Pancreas (tissue), 10 donors: ENCODE results near the gene CAPZB. TPM values are rescaled to one million over a fixed set of nuclear protein-coding genes. Genes with fewer than 3 reads are reported as not detected.

ENCODE experiments used
- ATAC-seq, 4 donors: fragments of 200-7000 bp; cut with Tn5 transposase; one replicate each; pipeline versions ENCODE4 v1.8.0 to v1.9.1; 2020; ENCODE audit warnings: mild to moderate bottlenecking in 4 of 4, moderate library complexity in 4 of 4
- DNase-seq, 6 donors: peaks; one replicate each; pipeline ENCODE4 v3.0.0-alpha.2; 2020
- FAIRE-seq: peaks from 2 replicates; lab custom pipeline; 2012; peaks lifted over from hg19 to GRCh38; lab: Jason Lieb, UNC
- H3K27ac ChIP-seq, 4 donors: fragments of 200-600 bp; sonication (generic); 1 replicate in 3 of 4; 2 replicates in 1 of 4; pipeline versions ENCODE4 v1.5.0 to v1.8.0; 2020
- H3K27me3 ChIP-seq, 4 donors: fragments of 200-600 bp; one replicate each; pipeline ENCODE4 v1.8.0; 2021
- H3K36me3 ChIP-seq, 3 donors: fragments of 200-600 bp; sonication (generic) in 1 of 3; one replicate each; pipeline versions ENCODE4 v1.5.0 to v1.8.0; 2020 to 2021
- H3K4me1 ChIP-seq, 3 donors: fragments of 200-600 bp; one replicate each; pipeline ENCODE4 v1.8.0; 2021
- H3K4me3 ChIP-seq, 4 donors: fragments of 200-600 bp; sonication (generic) in 2 of 4; one replicate each; pipeline versions ENCODE4 v1.5.0 to v1.8.0; 2020 to 2021
- H3K9me3 ChIP-seq, 4 donors: fragments of 200-600 bp; one replicate each; pipeline ENCODE4 v1.8.0; 2021
- CTCF ChIP-seq, 4 donors: fragments of 200-600 bp; sonication (generic) in 3 of 4; IDR thresholded peaks; one replicate each; pipeline versions ENCODE4 v1.5.0 to v1.8.0; 2021; ENCODE audit warnings: antibody characterized with exemption in 4 of 4
- WGBS, 2 donors: extraction: QIAGEN DNeasy Blood & Tissue Kit; methylation state at CpG; one replicate each; pipeline ENCODE4 v1.1.7; 2013; 5-methylcytosine and 5-hydroxymethylcytosine counted together
- intact Hi-C, 3 donors: fragments of 100-400 bp; cut with DNase I; formaldehyde crosslinking; loops; one replicate each; pipeline versions ENCODE4 v1.11.1 to v1.14.2; 2022
- polyA plus RNA-seq, 2 donors: library from polyadenylated mRNA; stranded (reverse); fragments of 200-250 nt; gene quantifications; one replicate each; pipeline ENCODE4 v1.2.3, GENCODE V29; 2013
- total RNA-seq, 6 donors: library from RNA; stranded (reverse); fragmentation: NEBNext Ultra II Directional in 4 of 6; extraction: Animal tissue kit (Norgen Biotek cat#: 25700) in 4 of 6; gene quantifications; one replicate each; pipeline versions ENCODE4 v1.2.1 to v1.2.4, GENCODE V29; 2021 to 2023
- donor health status: healthy with polysubstance abuse.
- donor health status: DM: no; HTN: no; CAD: no; lungs with moderate emphysema.
- donor health status: DM: no; HTN: no; CAD: no.
- donor health status: control.
- donor health status: control.
- donor health status: Bipolar disorder and iron deficiency.
- donor health status: DM: yes; HTN: yes; CAD: no.
- donor health status: DM: no; HTN: no; CAD: no.
- donor health status: DM: no; HTN: no; CAD: no.
- donor health status: DM: yes; HTN: yes; CAD: no.

The CAPZB gene
- total and polyA plus RNA-seq, 8 donors, result 43.2 to 124 (median 74.9) TPM

- intact Hi-C loops, result no loop called here
- FAIRE-seq, result no peak
- WGBS, 2 donors, result 27 to 33% methylated on average over 20 of the region's 20 CpGs
- Histone ChIP-seq H3K27me3 (no peaks in the 10 kb centered on the region), H3K27ac (peak overlapping the region; percentile 65 to 83 (median 80)), H3K4me3 (peak overlapping the region; percentile 81 to 96 (median 92)), H3K9me3 (no peaks in the 10 kb centered on the region), H3K4me1 (peaks cover 0 to 13% (median 7%) of the 10 kb centered on the region in 3 donors), H3K36me3 (peaks cover 0 to 4% (median 3%) of the 10 kb centered on the region in 3 donors)
- no peak for DNase-seq
- TF ChIP-seq CTCF (IDR thresholded peaks at IDR 0.05), result no peak
- ATAC-seq, result no peak
These were observed 172.3 kb downstream of the CAPZB start for GRCh38 chr1:19312782-19313635.

DNA sequence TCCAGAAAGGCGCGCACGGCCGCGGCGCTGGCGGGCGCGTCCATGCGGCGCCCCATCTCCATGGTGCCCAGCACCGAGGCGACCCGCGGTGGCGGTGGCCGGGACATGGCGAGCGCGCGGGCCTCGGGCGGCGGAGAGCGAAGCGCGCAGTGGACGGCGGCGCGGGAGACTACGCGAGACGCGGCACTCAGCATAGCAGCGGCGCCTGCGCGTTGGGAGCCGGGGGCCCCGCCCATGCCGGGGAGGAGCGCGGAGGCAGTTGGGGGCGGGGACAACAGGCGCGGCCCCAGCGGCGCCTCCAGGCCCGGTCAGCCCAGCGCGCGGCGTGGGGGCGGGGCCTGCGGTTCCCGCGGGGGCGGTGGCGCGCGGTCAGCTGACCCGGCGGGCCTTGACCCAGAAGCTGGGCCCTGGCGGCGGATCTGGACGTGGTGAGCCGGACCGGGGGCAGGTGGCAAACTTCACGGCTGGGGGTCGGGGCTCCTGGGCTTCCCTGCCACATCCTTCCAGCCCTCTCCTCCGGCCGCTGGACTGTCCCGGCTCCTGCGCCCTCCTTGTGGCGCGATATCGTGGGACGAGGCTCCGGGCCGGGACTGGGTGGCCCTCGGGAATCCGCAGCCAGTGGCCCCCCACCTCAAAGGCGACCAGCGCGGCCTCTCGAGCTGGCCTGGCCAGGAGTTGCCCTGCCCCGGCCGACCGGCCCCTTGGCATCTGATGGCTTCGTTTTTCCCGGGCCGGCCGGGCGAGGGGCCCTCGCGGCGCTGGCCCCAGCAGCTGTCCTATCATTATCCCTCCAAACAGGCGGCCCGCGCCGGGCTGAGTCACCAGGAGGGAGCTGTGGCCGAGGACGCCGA lies 173.2 kb downstream of the CAPZB start, which contains the start of the genes AKR7A2 and SLC66A1:
TSS of gene AKR7A2 (minus strand) at position 214 of the 851 bp plus-strand sequence. CDS start at position 194, 20 bp downstream.
TSS of gene SLC66A1 (plus strand) at position 396 of the 851 bp plus-strand sequence. CDS start 5,352 bp downstream, outside the sequence.
- intact Hi-C loops, result no loop called here
- ATAC-seq (peak; percentile 93 to 95 (median 94)), FAIRE-seq (no peak), DNase-seq (peak; percentile 89 to 98 (median 95))
- no peaks in the 10 kb centered on the region for H3K27me3 ChIP-seq
- H3K9me3 ChIP-seq, result no peaks in the 10 kb centered on the region
- 0% methylated on average over 58 to 105 of the region's 105 CpGs for WGBS, 2 donors
- H3K27ac ChIP-seq, result peak within 1 kb of the TSS; percentile 65 to 83 (median 80)
- H3K36me3 ChIP-seq, result peaks cover 0 to 10% (median 4%) of the 10 kb centered on the region in 3 donors
- peak within 1 kb of the TSS; percentile 81 to 96 (median 92) for H3K4me3 ChIP-seq
- H3K4me1 ChIP-seq, result peaks cover 0 to 13% (median 7%) of the 10 kb centered on the region in 3 donors
- no peak for TF ChIP-seq CTCF (IDR thresholded peaks at IDR 0.05)

- ATAC-seq (peak in 3 of 4 donors; percentile 18 to 28 (median 27)), DNase-seq (peak in 3 of 6 donors; percentile 37 to 85 (median 74))
- WGBS, 2 donors, result 0 to 1% methylated on average over 29 of the region's 29 CpGs
These were observed 173.8 kb downstream of the CAPZB start for GRCh38 chr1:19311503-19311930.

More at GRCh38 chr1:19311503-19311930, 173.8 kb downstream of the CAPZB start:
- no peaks in the 10 kb centered on the region for H3K27me3 ChIP-seq
- H3K9me3 ChIP-seq, result no peaks in the 10 kb centered on the region
- H3K4me1 ChIP-seq, result peaks cover 0 to 13% (median 7%) of the 10 kb centered on the region in 3 donors
- intact Hi-C loops, result no loop called here
- H3K36me3 ChIP-seq, result peaks cover 0 to 10% (median 4%) of the 10 kb centered on the region in 3 donors
- no peak for FAIRE-seq
- TF ChIP-seq CTCF (IDR thresholded peaks at IDR 0.05), result no peak
- peak overlapping the region; percentile 45 to 70 (median 60) for H3K27ac ChIP-seq
- H3K4me3 ChIP-seq, result peak overlapping the region; percentile 81 to 96 (median 92)
